ENCODE data around the gene PAF1.

GRCh38 chr19:39399668-39400050 lies 8.8 kb upstream of the PAF1 start:
- no peak for TF ChIP-seq CTCF (conservative IDR thresholded peaks at IDR 0.05; ENCODE audit: low read length)
- no peak for TF ChIP-seq EZH2phosphoT487 (IDR thresholded peaks at IDR 0.05; ENCODE audit: borderline replicate concordance, low read depth, low read length)

Measured in OCI-LY7 (cell line).